HG03095 (cell line): ENCODE data around the gene SCG3.
A peak's percentile ranks its signal among the peaks of the same experiment; 100 is the strongest.

Source experiments
- ATAC-seq: cut with Tn5 transposase; IDR thresholded peaks from one replicate; pipeline ENCODE4 v1.9.1; 2021; ENCODE audit warnings: moderate library complexity; ENCODE audit not compliant: unreplicated experiment

SCG3 gene

DNA sequence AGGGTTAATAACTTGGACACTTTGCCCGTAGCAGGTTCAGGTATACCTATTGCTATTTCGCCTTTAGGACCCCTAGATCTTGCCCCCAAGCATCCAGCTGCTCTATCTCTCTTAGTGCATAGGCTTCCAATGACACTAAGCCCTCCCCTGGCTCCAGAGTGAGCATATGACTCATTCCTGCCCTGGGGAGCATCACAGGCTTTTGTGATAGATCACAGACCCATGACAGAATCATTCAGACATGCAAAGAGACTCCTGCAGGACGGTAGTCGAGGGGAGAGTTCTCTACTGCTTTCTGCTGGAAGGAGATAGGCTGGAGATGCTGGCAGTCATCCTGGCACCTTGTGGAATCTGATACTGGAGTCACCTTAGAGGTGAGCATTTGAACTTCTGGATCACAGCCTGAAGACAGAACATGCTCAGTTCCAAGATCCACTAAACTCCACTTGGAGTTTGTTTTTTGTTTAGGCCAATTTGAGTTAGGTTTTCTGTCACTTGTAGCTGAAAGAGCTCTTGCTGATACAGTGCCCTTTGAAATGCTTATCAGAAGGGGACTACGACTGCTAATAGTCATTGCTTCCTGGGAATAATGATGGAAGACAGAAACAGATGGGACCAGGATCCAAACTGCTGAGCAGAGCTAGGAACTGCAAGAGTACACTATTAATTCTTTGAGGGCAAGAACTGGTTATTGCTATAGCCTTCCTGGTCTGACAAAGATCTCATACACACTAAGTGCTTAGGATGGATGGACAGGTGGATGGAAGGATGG lies 45.2 kb downstream of the SCG3 start:
- ATAC-seq = peak; percentile 73

- ATAC-seq = peak; percentile 30
These were observed 46.0 kb downstream of the SCG3 start for GRCh38 chr15:51727141-51727897.

- peak; percentile 51 for ATAC-seq
These were observed 50.4 kb downstream of the SCG3 start for GRCh38 chr15:51731549-51732267.

DNA sequence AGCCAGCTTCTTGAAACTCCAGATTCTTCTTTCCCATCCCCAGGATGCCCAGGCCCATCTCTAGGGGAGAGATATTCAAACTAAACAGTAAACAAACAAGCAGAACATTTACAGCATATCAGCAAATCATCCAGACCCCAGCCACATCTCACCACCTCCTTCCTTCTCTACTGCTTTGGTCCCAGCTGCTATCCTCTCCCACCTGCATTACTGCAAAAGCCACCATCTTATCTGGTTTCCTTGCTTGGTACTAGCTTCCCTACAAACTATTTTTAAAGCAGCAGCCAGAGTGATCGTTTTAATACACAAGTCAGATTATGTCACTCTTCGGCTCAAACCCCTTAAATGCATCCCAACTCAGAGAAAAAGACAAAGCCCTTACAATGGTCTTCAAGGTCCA lies 51.3 kb downstream of the SCG3 start:
- ATAC-seq = no peak

DNA sequence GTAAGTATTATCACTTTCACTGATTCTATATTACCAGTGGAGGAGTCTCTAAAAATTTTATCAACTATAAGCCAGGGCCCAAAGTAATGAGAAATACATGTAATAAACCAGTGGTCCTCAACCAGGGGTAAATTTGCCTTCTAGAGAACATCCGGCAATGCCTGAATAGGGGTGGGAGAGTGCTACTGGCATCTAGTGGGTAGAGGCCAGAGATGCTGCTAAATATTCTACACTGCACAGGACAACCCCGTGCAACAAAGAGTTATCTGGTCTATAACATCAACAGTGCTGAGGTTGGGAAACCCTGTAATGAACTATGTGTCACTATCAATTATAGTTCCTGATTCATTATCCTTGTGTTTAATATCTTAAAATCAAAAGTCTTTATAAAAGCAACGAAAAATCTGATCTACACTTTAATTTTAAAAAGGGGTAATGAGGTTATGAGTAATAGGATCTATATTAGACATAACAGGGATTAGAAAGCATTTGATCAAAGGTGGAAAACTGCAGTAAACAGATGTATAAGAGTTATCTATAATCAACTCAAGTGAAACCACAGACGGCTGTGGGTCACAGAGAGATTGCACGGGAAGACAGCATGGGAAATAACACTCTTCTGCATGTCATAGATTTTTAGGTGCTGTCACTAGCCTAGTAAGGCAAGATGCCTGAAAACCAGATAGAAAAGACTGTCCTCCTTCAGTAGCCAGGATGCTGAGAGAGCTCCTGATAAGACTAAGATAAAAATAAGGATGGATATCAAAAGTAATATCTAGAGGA lies 54.1 kb downstream of the SCG3 start:
- no peak for ATAC-seq

DNA sequence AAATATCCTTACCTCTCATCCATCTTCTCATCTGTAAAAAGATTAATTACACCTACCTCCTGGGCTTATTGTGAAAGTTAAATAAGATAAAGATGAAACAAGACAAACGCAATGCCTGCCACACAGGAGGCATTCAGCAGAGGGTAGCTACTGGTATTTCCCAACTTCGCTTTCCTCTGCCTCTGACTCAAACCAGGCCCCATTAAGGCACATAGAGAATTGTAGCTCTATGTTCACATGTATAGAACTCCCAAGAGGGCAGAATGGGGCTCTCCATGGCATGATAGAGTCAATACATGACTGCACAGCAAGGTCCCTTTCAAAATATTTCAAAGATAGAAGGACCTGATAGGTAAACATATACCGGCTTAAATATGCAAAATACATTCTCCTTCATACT lies 54.8 kb downstream of the SCG3 start:
- ATAC-seq = no peak

- peak; percentile 19 for ATAC-seq
These were observed 55.6 kb downstream of the SCG3 start for GRCh38 chr15:51736751-51737521.

GRCh38 chr15:51737522-51738305 lies 56.4 kb downstream of the SCG3 start, which contains the start of gene LYSMD2:
TSS of gene LYSMD2 (minus strand) at chr15:51737655. CDS start at chr15:51737622, 33 bp downstream.
- peak; percentile 36 for ATAC-seq

- no peak for ATAC-seq
These were observed 57.2 kb downstream of the SCG3 start for GRCh38 chr15:51738553-51738952.

DNA sequence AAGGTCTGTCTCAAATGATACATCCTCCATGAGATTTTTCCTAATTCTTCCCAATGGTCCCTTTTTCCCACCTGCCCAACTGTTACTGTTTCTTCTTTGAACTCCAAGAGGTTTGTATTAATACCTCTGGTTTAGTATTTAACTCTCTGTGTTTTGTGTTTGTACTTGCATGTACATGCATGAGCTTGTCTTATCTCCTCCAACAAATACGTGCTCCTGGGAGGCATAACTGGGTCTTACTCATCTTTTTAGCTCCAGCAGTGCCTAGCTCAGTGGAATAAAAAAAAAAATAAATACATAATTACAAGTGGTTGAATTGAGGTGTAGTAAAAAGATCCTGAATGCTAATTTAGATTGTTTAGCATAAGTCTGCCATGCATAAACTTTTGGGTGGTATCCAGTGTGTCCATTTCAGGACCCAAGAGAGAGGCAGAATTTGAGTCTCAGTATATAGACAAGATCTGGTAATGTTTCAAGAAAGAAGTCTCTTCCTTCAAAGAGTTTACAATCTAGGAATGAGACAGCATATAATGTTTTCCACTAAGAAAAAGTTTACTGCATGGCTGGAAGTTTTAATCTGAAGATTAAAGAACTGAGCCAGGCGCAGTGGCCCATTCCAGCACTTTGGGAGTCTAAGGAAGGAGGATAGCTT lies 57.9 kb downstream of the SCG3 start:
- ATAC-seq = no peak

GRCh38 chr15:51749307-51749706 lies 68.0 kb downstream of the SCG3 start:
- no peak for ATAC-seq

DNA sequence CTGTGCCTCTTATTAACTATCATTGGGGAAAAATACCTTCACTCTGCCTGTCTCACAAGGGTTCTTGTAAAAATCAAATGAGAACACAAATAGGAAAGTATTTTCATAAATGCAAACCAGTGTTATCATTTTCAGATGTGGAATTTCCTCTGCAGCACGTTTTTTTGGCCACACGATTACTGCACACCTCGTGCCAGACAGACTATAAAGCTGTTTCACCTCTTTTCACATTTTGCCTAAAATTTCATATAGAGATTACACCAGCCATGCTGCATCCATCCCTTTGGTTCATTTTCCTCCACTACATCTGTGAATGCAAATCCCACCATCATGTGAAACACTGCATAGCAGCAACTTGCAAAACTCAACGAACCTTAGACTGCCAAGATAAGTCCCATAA lies 68.9 kb downstream of the SCG3 start:
- no peak for ATAC-seq

GRCh38 chr15:51750792-51751696 lies 69.7 kb downstream of the SCG3 start, which contains the start of gene TMOD2:
TSS of gene TMOD2 (plus strand) at chr15:51751597. CDS start at chr15:51766442, 14,845 bp downstream.
- peak; percentile 68 for ATAC-seq

- peak; percentile 32 for ATAC-seq
These were observed 70.7 kb downstream of the SCG3 start for GRCh38 chr15:51751697-51752683.

- no peak for ATAC-seq
These were observed 71.6 kb downstream of the SCG3 start for GRCh38 chr15:51752888-51753287.

DNA sequence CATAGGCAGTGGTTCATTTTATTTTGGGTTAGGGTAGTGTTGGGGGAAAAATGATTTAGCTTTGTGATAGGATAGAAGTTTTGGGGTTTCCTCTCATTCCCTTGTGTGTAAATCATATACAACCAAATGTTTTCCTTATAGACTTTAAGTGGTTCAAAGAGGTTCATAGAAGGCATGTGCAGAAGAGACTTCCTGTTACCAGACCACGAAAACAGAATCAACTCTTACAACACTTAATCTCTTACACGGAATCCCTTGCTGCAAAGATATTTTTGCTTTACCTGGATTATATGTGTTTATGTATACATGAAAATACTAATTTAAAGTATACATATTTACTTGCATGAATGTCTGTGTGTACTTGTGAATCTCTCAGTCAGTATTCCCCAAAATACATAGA lies 73.0 kb downstream of the SCG3 start:
- no peak for ATAC-seq
